HL-60/S4 treated with phorbol 12-myristate 13-acetate at 8.2 ng/mL for 4 days and 3 days (cell line): ENCODE measurements around the gene PLD1.
"Not testable (repeated sequence)": the region's sequence is repeated elsewhere in the genome, so short reads cannot be mapped to it uniquely, and the experiment has no call there.

Experiments used
- in situ Hi-C: fragments of 300-500 bp; cut with MboI; formaldehyde crosslinking; loops from 2 replicates; pipeline ENCODE4 v1.15.0; 2022; ENCODE audit warnings: low sequenced_read_pairs

PLD1 gene

GRCh38 chr3:171815973-171816595 is 5.8 kb upstream of the PLD1 start:
- in situ Hi-C loops: no loop called here

GRCh38 chr3:171814662-171815061 is 4.4 kb upstream of the PLD1 start:
- in situ Hi-C loops: not testable (repeated sequence)

GRCh38 chr3:171813897-171814460 is 3.7 kb upstream of the PLD1 start:
- in situ Hi-C loops: no loop called here

GRCh38 chr3:171813278-171813896 is 3.1 kb upstream of the PLD1 start:
- in situ Hi-C loops: no loop called here

GRCh38 chr3:171812811-171813210 is 2.5 kb upstream of the PLD1 start:
- in situ Hi-C loops: no loop called here

GRCh38 chr3:171811913-171812335 is 1.6 kb upstream of the PLD1 start:
- in situ Hi-C loops: no loop called here

GRCh38 chr3:171811295-171811912 is 1.1 kb upstream of the PLD1 start:
- in situ Hi-C loops: no loop called here

GRCh38 chr3:171810629-171811294 is 479 bp upstream of the PLD1 start:
- in situ Hi-C loops: no loop called here

- in situ Hi-C loops: no loop called here
Observed at GRCh38 chr3:171809611-171809860, 747 bp downstream of the PLD1 start.

- in situ Hi-C loops: no loop called here
Observed at GRCh38 chr3:171807806-171808205, 2.5 kb downstream of the PLD1 start.

GRCh38 chr3:171807129-171807675 is 3.1 kb downstream of the PLD1 start:
- in situ Hi-C loops: no loop called here

- in situ Hi-C loops: no loop called here
Observed at GRCh38 chr3:171806200-171807128, 3.8 kb downstream of the PLD1 start.

- in situ Hi-C loops: no loop called here
Observed at GRCh38 chr3:171805687-171806086, 4.6 kb downstream of the PLD1 start.

- in situ Hi-C loops: no loop called here
Observed at GRCh38 chr3:171804618-171805389, 5.5 kb downstream of the PLD1 start.

GRCh38 chr3:171803044-171803443 is 7.2 kb downstream of the PLD1 start:
- in situ Hi-C loops: no loop called here

GRCh38 chr3:171802590-171802956 is 7.7 kb downstream of the PLD1 start:
- in situ Hi-C loops: no loop called here

GRCh38 chr3:171801738-171802589 is 8.3 kb downstream of the PLD1 start:
- in situ Hi-C loops: no loop called here

- in situ Hi-C loops: no loop called here
Observed at GRCh38 chr3:171799501-171799900, 10.8 kb downstream of the PLD1 start.

GRCh38 chr3:171797873-171798272 is 12.4 kb downstream of the PLD1 start:
- in situ Hi-C loops: no loop called here
